K562 (cell line): ENCODE measurements around the gene C2CD5. TPM values are rescaled to one million over a fixed set of nuclear protein-coding genes. Genes with fewer than 3 reads are reported as not detected.

ENCODE experiments used
- ATAC-seq: fragments of 200-7000 bp; cut with Tn5 transposase; 3 replicates; pipeline ENCODE4 v1.9.1; 2020; ENCODE audit warnings: moderate library complexity
- BruUV-seq: library from RNA; stranded (reverse); fragments of 400-500 nt; replicated peaks from 2 replicates; lab custom pipeline; 2021; lab: Mats Ljungman, UMichigan
- CTCF ChIA-PET: fragments of 300-600 bp; formaldehyde crosslinking; extraction: SDS; loops from one replicate; lab custom pipeline; 2021; ENCODE audit warnings: low intra/inter-chr PET ratio; lab: Yijun Ruan, JAX
- POLR2A ChIA-PET: fragments of 300-600, 350-650 bp; sonication (Branson Sonifier 250); formaldehyde crosslinking; extraction: SDS; loops from one replicate; lab custom pipeline; 2021; ENCODE audit warnings: antibody characterized with exemption, inconsistent platforms; lab: Yijun Ruan, JAX
- DNase-seq, 4 experiments: peaks; one replicate each; pipeline versions ENCODE4 v3.0.0 to v3.0.0-alpha.2; 2011 to 2018; ENCODE audit warnings: low spot score in 3 of 4, mixed read lengths in 3 of 4; ENCODE audit errors: extremely low read depth in 1 of 4
- FAIRE-seq: peaks from 2 replicates; lab custom pipeline; 2011; peaks lifted over from hg19 to GRCh38; lab: Jason Lieb, UNC
- H2AFZ ChIP-seq: 2 replicates; pipeline ENCODE4 v1.6.0; 2011; ENCODE audit warnings: low read depth, low read length, control low read depth, inconsistent platforms
- H3K27ac ChIP-seq: fragments of 200-600 bp; 3 replicates; pipeline ENCODE4 v1.8.0; 2011; ENCODE audit warnings: low read depth, mild to moderate bottlenecking, control low read depth, inconsistent platforms, low read length, moderate library complexity, mixed read lengths; ENCODE audit errors: extremely low read depth
- H3K27me3 ChIP-seq, 2 experiments: fragments of 300-600 bp in 1 of 2; 2 replicates in 1 of 2; 3 replicates in 1 of 2; pipeline versions ENCODE4 v1.6.0 to v1.8.0; 2011; ENCODE audit warnings: inconsistent platforms in 2 of 2, low read length in 2 of 2, mild to moderate bottlenecking in 1 of 2, mixed read lengths in 1 of 2, moderate library complexity in 1 of 2; ENCODE audit not compliant: control insufficient read depth in 2 of 2, insufficient read depth in 2 of 2
- H3K36me3 ChIP-seq: fragments of 300-600 bp; 3 replicates; pipeline ENCODE4 v1.8.0; 2011; ENCODE audit warnings: mild to moderate bottlenecking, low read length, inconsistent platforms; ENCODE audit not compliant: control insufficient read depth, insufficient read depth
- H3K4me1 ChIP-seq, 2 experiments: fragments of 200-600 bp in 1 of 2; replicated peaks in 1 of 2; 2 replicates in 1 of 2; 3 replicates in 1 of 2; pipeline versions ENCODE4 v1.5.1 to v1.8.0; 2011; ENCODE audit warnings: inconsistent platforms in 2 of 2, low read length in 2 of 2, mild to moderate bottlenecking in 1 of 2, mixed read lengths in 1 of 2, moderate library complexity in 1 of 2; ENCODE audit not compliant: control insufficient read depth in 2 of 2, insufficient read depth in 2 of 2
- H3K4me2 ChIP-seq: 2 replicates; pipeline ENCODE4 v1.6.1; 2011; ENCODE audit warnings: low read length, control low read depth, inconsistent platforms, mixed read lengths; ENCODE audit not compliant: insufficient read depth
- H3K4me3 ChIP-seq: fragments of 200-600 bp; sonication (generic), shearing (Covaris generic); 2 replicates; pipeline ENCODE4 v1.5.1; 2016; ENCODE audit warnings: control low read depth, inconsistent platforms
- H3K79me2 ChIP-seq: fragments of 200-600 bp; 3 replicates; pipeline ENCODE4 v1.8.0; 2011; ENCODE audit warnings: low read length, inconsistent platforms; ENCODE audit not compliant: control insufficient read depth, insufficient read depth
- H3K9ac ChIP-seq, 2 experiments: 2 replicates each; pipeline versions ENCODE4 v1.6.0 to v1.6.1; 2011; ENCODE audit warnings: low read depth in 2 of 2, low read length in 2 of 2, control low read depth in 1 of 2, inconsistent platforms in 1 of 2, mild to moderate bottlenecking in 1 of 2, mixed read lengths in 1 of 2; ENCODE audit not compliant: insufficient read depth in 1 of 2
- H3K9me1 ChIP-seq: one replicate; pipeline ENCODE4 v1.6.0; 2011; ENCODE audit warnings: inconsistent platforms, mild to moderate bottlenecking, low read length, moderate library complexity; ENCODE audit not compliant: control insufficient read depth, insufficient read depth
- H3K9me3 ChIP-seq: replicated peaks from 2 replicates; pipeline ENCODE4 v1.5.1; 2011; ENCODE audit warnings: low read depth, low read length, inconsistent platforms; ENCODE audit not compliant: control insufficient read depth, insufficient read depth
- H4K20me1 ChIP-seq: replicated peaks from 2 replicates; pipeline ENCODE4 v1.6.1; 2011; ENCODE audit warnings: low read length, inconsistent platforms, mixed read lengths; ENCODE audit not compliant: control insufficient read depth, insufficient read depth
- CBFA2T2 ChIP-seq: fragments of 450-650 bp; conservative IDR thresholded peaks from 2 replicates; pipeline ENCODE4 v1.6.1; 2017; ENCODE audit warnings: mild to moderate bottlenecking
- CBFA2T3 ChIP-seq: fragments of 450-650 bp; IDR thresholded peaks from 2 replicates; pipeline ENCODE4 v1.6.1; 2017
- CC2D1A ChIP-seq: fragments of 450-650 bp; IDR thresholded peaks from 2 replicates; pipeline ENCODE4 v1.6.1; 2017; ENCODE audit warnings: mild to moderate bottlenecking
- CTBP1 ChIP-seq: fragments of 450-650 bp; IDR thresholded peaks from 2 replicates; pipeline ENCODE4 v1.6.1; 2016; ENCODE audit warnings: borderline replicate concordance
- PBX2 ChIP-seq, 2 experiments: IDR thresholded peaks in 1 of 2; conservative IDR thresholded peaks in 1 of 2; 2 replicates each; pipeline ENCODE4 v1.6.1; 2016; ENCODE audit warnings: low read depth in 2 of 2, mild to moderate bottlenecking in 1 of 2, missing compliant biosample characterization in 1 of 2, missing genetic modification characterization in 1 of 2, moderate library complexity in 1 of 2
- PHB ChIP-seq: fragments of 250-450 bp; sonication (Bioruptor Pico); IDR thresholded peaks from 2 replicates; pipeline ENCODE4 v1.5.0; 2021
- PRMT5 ChIP-seq: sonication (generic); formaldehyde crosslinking; IDR thresholded peaks from 2 replicates; pipeline ENCODE4 v1.5.0; 2020; ENCODE audit warnings: missing genetic modification reagents
- RHOXF2B ChIP-seq: fragments of 250-450 bp; sonication (Bioruptor Pico); conservative IDR thresholded peaks from 2 replicates; pipeline ENCODE4 v1.5.1; 2021
- SETDB1 ChIP-seq: IDR thresholded peaks from one replicate; pipeline ENCODE4 v1.6.1; 2012; ENCODE audit warnings: low read length, control low read depth, inconsistent platforms
- SPI1 ChIP-seq: IDR thresholded peaks from 2 replicates; pipeline ENCODE4 v1.6.1; 2011; ENCODE audit warnings: low read depth, low read length, control low read depth, borderline replicate concordance
- THRAP3 ChIP-seq: fragments of 450-650 bp; IDR thresholded peaks from 2 replicates; pipeline ENCODE4 v1.6.1; 2016; ENCODE audit warnings: mild to moderate bottlenecking, inconsistent platforms, borderline replicate concordance
- ZC3H4 ChIP-seq: sonication (generic); formaldehyde crosslinking; IDR thresholded peaks from 2 replicates; pipeline ENCODE4 v1.9.0; 2021; ENCODE audit warnings: missing genetic modification reagents, borderline replicate concordance
- ZNF589 ChIP-seq: fragments of 200-800 bp; sonication (Bioruptor generic); IDR thresholded peaks from 2 replicates; pipeline ENCODE4 v1.6.1; 2016; ENCODE audit warnings: low read depth, missing genetic modification characterization, missing compliant biosample characterization
- WGBS: fragments of 100-300 bp; shearing (Covaris generic); methylation state at CpG from one replicate; pipeline ENCODE4 v1.1.6; 2016; ENCODE audit warnings: low coverage, mixed read lengths; ENCODE audit not compliant: insufficient coverage; ENCODE audit errors: missing lambda C conversion rate; 5-methylcytosine and 5-hydroxymethylcytosine counted together
- in situ Hi-C: fragments of 300-500 bp; cut with MboI; formaldehyde crosslinking; loops from 4 replicates; pipeline ENCODE4 v1.15.0; 2018; ENCODE audit warnings: inconsistent platforms, mixed read lengths
- intact Hi-C: fragments of 100-400 bp; cut with micrococcal nuclease; formaldehyde crosslinking; loops from 2 replicates; pipeline ENCODE4 v1.14.2; 2022
- polyA plus RNA-seq, 8 experiments: library from polyadenylated mRNA; depleted of rRNA in 4 of 8; stranded (reverse) in 5 of 8; unstranded in 3 of 8; fragments of >200 nt; fragmentation: Nextera tagmentation in 2 of 8; fragmentation: Illumina TruSeq in 1 of 8; extraction: Ambion mirVana in 2 of 8; extraction: Trizol in 1 of 8; gene quantifications; 2 replicates each; pipeline versions ENCODE4 v1.2.1 to v1.2.3, GENCODE V29; 2011 to 2014; ENCODE audit warnings: inconsistent platforms in 1 of 8, missing spikeins in 1 of 8
- total RNA-seq, 7 experiments: library from RNA; depleted of rRNA in 6 of 7; stranded (reverse); fragments of >200 nt in 6 of 7; fragmentation: Illumina TruSeq in 2 of 7; extraction: Trizol in 2 of 7; gene quantifications; 2 replicates each; pipeline versions ENCODE4 v1.2.1 to v1.2.3, GENCODE V29; 2011 to 2021; ENCODE audit warnings: low replicate concordance in 1 of 7

The C2CD5 gene
- total and polyA plus RNA-seq, 9 of the 15 experiments (the other 6 are each of a cell fraction or from before 2014, with no cell fraction given), result 5.1 to 24.1 (median 14.3) TPM

DNA sequence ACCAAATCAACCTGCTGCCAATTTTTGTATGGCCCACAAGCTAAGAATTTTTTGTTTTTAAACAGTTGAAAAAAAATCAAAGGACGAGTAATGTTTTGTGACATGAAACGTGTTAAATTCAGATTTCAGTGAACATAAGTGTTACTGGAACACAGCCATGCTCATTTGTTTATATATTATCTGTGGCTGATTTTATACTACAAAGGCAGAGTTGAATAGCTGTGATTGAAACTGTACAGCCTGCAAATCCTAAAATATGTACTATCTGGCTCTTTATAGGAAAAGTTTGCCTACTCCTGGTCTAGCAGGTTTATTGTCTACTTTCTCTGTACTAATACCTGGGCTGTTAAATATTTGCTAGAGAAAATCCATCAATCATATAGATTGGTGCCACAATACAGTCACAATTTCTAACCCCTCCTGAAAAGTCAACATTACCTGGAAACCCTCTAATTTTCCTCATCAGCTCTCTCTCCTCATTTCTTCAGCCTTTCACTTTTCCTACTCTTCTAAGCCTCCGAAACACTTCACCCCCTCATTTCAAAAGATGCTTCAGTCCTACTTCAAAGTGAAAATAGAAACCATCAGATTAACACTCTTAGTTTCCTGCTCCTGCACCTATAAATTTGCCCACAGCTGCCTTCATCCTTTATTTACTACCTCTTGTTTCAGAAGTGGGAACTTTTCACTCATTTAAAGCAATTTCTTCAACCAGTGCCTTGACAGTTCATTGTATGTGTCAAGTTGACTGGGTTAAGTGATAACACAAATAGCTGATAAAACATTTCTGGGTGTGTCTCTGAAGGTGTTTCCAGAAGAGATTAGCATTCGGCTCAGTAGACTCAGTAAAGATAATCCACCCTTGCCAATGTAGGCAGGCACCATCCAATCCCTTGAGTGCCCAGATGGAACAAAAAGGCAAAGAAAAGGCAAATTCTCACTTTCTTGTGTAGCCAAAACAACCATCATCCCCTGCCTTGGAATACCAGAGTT is 18.0 kb upstream of the C2CD5 start:
- Histone ChIP-seq H4K20me1 (no peaks in the 10 kb centered on the region), H3K79me2 (no peaks in the 10 kb centered on the region), H3K9me1 (no peaks in the 10 kb centered on the region), H3K27me3 (no peaks in the 10 kb centered on the region), H3K9ac (no peak overlapping the region), H2AFZ (no peak overlapping the region), H3K4me1 (peaks cover 0 to 5% of the 10 kb centered on the region in 2 experiments; a peak in 2 of 5 replicates), H3K4me2 (no peak overlapping the region), H3K27ac (no peak overlapping the region), H3K4me3 (no peak overlapping the region), H3K9me3 (no peaks in the 10 kb centered on the region), H3K36me3 (no peaks in the 10 kb centered on the region)
- ATAC-seq, result no peak
- TF ChIP-seq CC2D1A (no peak), THRAP3 (no peak), CTBP1 (no peak), RHOXF2B (CRISPR knock-in tag) (no peak), PHB (CRISPR knock-in tag) (no peak), CBFA2T2 (0 out of 2 replicates have a peak, but pooled peaks have one; percentile 27), ZNF589 (CRISPR knock-in tag) (no peak), SPI1 (no peak), PRMT5 (no peak), CBFA2T3 (peak; percentile 57), PBX2 (CRISPR knock-in tag; IDR thresholded peaks at IDR 0.05; ENCODE audit: low read depth) (no peak), PBX2 (tag; conservative IDR thresholded peaks at IDR 0.05; ENCODE audit: low read depth) (no peak), ZC3H4 (CRISPR knock-in tag) (no peak), SETDB1 (no peak)
- no peak for DNase-seq
- WGBS, result 8% methylated on average over 4 of the region's 4 CpGs
- no TSS peak for BruUV-seq
- FAIRE-seq, result peak; percentile 48
- in situ Hi-C loops (no loop called here), intact Hi-C loops (no loop called here)
- POLR2A ChIA-PET, result no interaction called here
- CTCF ChIA-PET, result no interaction called here
